ENCODE results near the gene EMX1.

EMX1 gene

DNA sequence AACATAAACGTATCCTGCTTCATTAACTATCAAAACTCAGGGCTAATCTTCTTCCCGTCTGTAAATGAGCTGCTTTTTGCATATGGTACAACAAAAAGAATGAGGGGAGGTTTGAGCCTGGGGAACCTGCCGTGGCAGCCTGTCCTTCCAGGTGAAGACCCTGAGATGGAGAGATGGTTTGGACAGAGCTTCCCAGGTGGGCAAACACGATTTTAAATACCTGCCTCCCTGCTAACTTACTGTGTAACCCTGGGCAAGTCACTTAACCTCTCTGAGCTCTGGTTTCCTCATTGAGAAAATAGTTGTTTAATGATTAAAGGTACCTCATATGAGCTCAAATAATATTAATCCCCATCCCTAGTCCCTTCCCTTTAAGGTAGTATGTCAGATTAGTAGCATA is 9.0 kb downstream of the EMX1 start:
- DNase-seq = no peak

DNA sequence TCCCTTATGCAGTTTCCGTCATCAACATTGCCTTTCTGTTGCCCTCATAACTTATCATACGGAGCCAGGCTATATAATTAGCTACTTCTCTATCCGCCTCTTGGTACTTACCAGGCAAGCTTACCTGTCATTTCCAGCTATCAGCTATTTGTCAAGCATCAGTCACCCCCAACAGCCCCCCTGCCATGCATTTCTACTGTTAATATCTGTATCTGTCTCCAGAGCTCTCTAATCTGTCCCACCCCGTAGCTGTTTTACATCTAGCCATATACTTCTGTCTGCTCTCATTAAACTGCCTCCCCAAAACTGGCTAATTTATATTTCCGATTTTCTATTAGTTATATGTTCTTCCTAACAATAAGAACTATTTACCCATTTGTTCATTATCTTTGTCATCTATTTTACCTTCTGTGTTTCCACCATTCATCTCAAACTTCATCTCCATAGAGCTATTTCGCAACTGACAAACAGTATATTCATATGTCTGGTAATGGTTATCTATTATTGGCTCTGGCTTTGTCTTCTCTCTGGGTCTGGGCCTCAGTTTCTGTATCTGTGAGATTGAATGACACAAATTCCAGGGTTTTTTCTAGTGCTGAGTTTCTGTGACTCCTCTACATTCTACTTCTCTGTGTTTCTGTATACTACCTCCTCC is 9.6 kb downstream of the EMX1 start:
- no peak for DNase-seq

DNA sequence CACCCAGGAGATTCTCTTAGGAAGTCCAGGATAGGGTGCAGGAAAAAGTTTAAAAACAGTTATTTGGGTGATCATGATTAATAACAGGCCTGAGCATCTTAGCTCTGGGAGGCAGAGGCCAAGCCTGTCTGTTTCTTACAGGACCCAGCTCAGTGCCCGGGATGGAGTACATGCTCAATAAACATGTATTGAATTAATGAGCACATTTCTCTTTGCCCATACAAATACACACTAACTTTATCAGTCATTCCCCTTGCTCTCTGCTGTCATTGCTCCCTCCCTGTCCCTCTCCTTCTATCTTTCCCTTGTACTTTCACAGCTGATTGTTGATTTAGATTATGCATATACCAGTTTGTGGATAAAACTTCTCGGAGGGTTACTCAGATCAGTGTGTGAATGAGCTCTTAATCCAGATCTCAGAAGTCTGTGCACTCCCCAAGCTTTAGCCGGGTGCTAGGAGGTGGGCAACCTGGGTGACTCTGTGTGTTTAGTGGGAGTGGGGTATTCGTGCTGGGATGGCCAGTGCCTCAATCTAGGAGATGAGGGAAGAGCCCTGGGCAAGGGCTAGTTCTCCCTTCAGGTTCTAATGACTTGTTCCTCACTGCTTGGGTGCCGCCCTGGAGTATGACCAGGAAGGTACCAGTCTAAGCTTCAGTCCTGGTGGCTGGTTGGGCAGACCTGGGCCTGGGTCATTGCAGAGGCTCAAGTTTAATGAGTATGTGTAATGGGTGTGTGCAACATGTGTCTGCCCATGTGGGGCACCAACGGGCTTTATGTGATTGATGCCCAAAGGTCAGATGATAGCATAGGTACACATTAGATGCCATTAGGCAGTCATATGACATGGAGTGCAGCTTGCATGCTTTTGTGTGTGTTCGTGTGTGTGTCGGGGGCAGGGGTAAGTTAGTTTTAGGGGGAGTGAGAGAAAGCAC is 10.6 kb downstream of the EMX1 start:
- DNase-seq = no peak

DNA sequence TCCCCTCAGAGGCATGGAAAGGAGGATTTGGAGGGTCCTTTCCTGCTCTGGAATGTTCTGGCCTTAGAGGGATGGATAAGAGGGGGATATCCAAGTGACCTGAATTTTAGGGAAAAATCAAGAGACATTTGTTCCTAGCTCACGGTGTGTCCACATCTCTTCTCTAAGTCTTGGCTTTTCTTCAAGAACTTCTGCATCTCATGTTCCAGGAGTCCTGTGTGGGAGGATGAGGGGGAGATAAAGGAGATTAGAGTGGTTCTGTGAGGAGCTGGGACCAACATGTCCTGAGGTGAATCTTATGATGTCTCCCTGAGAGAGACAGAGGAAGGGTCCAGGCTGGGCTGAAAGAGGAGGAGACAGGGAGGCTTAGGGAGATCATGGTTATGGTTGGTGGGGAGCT is 11.7 kb downstream of the EMX1 start:
- no peak for DNase-seq

- no peak for DNase-seq
Measured at GRCh38 chr2:72931280-72931910, 14.1 kb downstream of the EMX1 start.

DNA sequence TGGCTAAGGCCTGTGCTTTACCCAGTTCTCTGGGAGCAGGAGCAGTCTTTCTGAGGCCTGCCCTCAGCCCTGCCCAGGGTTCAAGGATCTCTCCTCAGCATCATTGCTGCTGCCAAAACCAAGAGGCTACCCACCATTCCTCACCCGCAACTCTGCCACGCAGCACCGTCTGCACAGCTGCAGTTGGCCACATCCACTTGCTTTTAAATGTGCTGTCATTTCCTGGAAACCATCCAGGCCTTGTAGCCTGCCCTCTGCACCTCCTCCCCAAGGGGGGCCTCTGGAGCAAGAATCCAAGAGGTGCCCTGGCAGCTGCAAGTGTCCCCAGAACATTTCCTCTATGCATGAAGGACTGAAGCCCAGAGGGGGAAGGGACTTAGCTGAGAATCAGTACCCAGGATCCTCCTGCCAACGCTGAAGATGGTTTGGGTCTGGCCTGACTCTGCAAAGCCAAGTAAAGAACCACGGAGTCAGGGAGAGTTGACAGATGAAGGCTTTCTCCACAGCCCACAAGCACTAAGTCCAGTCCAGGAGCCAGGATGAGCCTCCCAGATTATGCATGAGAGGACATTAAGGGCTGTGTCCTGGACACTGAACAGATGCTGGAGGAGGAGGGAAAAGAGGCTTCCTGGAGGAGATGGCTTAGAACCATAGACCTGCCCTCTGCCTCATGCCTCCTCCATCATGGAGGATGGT is 14.9 kb downstream of the EMX1 start:
- no peak for DNase-seq

GRCh38 chr2:72932805-72933204 is 15.5 kb downstream of the EMX1 start:
- DNase-seq = no peak

DNA sequence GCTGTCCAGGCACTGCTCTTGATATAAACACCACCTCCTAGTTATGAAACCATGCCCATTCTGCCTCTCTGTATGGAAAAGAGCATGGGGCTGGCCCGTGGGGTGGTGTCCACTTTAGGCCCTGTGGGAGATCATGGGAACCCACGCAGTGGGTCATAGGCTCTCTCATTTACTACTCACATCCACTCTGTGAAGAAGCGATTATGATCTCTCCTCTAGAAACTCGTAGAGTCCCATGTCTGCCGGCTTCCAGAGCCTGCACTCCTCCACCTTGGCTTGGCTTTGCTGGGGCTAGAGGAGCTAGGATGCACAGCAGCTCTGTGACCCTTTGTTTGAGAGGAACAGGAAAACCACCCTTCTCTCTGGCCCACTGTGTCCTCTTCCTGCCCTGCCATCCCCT is 15.9 kb downstream of the EMX1 start:
- DNase-seq = no peak

GRCh38 chr2:72933646-72934151 is 16.4 kb downstream of the EMX1 start:
- no peak for DNase-seq

- DNase-seq = no peak
Measured at GRCh38 chr2:72934683-72935610, 17.6 kb downstream of the EMX1 start.

DNA sequence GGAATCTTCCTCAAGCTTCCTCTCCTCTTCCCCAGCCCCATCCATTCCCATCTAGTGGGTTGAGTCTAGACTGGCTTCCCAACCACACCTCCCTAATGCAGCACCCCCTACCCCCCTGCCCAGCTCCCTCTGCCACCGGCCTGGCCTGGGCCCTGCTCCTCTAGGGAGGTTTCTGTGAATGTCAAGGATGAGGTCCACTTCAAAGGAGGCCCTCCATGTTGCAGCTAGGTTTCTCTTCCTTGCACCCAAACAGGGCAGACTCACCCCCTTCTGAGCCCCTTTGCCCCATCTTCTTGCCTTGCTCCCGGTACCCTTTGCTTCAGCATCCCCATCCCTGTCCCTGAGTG is 18.3 kb downstream of the EMX1 start:
- no peak for DNase-seq

DNA sequence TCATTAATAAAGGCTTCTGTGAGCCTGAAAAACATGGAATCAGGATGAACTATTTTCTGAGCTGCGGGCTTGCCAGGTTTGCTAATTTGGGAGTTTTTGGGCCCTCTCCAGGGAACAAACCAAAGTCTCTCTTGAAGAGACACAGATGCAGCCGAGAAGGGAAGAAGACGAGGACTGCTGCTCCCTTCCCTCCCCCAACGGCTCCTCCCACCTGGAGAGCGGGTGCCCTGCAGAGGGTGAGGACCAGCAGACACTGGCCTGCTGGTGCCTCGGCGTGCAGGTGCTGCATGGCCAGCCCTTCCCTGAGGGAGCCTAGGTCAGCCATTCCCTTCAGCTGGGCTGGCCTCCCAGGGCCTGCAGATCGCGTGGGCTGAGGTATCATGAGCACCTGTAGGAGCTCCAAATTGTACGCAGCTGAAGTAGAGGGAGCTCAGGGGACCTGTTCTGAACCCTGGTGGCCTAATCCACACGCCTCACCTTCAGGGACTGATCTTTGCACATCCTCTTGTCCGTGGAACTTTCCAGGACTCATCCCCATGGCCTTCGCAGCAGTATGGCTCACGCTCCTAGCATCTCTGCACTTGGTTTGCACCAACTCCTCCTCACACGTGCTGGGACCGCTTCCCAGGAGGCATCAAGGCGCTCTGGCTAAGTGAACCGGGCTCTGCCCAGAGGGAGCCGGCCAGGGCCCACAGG is 19.5 kb downstream of the EMX1 start:
- no peak for DNase-seq

DNA sequence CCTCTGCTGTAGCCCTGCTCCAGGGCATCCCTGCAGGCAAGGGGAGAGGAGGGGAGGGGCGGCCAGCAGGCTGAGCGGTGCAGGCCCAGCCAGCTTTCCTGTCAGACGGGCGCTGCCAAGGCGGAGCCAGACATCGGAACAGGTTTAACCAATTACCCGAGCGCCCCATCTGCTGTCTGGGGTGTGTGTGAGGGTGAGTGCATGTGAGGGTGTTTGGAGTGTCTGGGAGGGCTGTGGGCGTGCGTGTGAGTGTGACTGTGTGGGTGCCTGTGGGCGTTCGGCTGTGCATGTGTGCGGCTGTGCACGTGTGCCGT is 20.0 kb downstream of the EMX1 start:
- no peak for DNase-seq

DNA sequence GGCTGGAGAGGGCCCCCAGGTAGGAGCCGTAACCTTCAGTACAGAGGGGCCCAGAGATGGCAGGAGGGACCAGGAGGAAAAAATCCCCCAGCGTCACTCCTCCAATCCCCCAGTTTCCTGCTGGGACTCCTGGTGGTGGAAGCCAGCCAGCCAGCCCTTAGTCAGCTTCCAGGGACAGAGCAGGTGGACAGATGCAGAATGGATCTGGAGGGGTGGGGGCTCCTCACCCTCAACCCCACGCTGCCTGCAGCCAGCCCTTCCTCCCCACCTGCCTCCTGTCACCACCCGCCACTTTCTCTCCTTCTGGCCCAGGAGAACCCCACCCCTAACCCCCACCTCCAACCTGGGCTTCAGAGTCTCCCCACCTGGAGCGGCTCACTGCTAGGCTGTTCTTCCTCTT is 21.1 kb downstream of the EMX1 start:
- DNase-seq = no peak

GRCh38 chr2:72940361-72940760 is 23.0 kb downstream of the EMX1 start:
- DNase-seq = no peak

DNA sequence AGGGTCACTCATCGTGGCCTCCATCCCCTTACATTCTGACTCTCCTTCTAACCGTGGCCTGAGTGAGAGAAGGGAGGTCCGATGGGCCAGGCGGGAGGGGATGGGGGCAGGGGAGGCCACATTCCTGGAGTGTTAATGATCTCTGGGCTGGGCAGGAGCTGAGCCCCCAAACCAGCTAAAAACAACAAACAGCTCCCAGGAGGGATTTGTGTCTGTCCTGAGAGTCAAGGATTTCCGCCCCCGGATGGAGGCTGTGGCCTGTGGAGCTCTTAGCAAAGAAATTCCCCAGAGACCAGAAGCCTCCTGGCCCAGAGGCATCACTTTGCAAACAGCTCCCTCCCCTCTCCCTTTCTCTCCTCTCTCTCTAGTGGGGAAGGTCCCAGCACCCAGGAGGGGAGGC is 23.5 kb downstream of the EMX1 start:
- no peak for DNase-seq

DNA sequence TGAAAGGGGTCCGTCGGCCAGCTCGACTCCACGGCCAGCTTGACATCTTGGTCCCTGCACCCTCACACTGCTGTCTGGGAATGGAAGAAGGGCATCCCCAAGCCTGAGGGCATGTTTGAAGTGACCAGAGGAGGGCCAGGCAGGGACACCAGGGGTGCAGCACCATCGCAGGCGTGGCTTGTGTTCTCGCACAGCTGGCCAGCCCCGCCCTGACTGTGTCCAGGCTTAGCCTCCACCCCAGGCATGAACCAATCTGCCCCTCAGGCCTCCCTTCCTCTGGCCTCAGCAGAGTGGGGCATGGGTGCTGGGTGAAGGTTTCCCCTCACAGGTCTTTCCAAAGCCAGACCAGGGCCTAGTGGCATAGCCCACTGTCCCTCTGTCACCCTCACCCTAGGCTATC is 25.0 kb downstream of the EMX1 start:
- no peak for DNase-seq

DNA sequence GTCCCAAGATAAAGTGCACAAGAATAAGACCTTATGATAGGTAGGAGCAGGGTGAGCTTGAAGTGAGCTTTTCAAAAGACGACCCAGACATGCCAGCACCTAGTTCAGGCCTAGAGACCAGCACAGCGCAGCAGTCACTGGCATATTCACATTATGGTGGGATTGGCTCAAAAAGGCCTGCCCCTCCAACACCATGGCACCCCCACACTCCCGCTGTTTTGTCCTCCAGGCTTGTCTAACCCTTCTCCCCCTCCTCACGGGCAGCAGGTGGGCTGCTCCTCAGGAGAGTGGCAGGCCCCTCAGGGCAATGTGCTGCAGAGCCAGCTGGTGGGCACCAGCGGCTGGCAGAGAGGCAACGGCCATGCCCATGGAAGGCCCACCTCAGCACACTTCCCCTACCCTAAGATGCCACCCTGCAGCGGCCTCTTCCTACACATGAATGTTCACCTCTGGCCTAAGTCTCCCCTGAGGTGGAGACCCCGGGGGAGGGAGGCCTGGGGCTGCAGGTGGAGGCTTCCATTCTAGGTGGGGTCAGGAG is 25.6 kb downstream of the EMX1 start:
- no peak for DNase-seq

GRCh38 chr2:72943540-72944395 is 26.4 kb downstream of the EMX1 start:
- no peak for DNase-seq

DNA sequence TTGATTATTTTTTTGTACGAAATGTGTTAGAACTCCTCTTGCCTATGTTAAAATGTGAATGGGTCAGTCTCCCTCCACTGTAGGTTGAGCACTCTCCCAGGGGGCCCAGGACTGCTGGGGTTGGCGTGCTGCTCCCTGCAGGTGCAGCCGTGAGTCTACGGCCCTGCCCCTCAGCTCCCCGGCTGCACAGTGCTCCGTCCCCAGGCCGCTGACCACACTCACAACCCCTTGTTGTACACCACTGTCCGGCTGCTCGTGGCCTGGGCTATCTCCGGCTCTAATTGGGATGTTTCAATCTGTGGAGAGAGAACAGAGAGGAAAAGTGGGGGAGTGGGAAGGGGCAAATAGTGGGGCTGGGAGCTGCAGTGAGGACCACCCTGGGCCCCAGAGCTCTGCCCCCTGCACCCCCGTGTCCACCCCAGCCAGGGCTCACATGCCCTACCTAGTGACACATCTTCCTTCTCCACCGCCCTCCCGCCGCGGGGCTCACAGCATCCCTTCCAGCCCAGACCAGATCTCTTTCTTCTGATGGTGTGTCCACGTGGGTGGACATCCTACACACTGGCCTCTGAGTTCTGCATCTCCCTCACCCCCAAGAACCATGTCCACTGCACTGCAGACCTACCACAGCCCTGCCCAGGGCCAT is 27.6 kb downstream of the EMX1 start:
- DNase-seq = no peak
